ENCODE results near the gene MATN1.
"Not testable (repeated sequence)": the region's sequence is repeated elsewhere in the genome, so short reads cannot be mapped to it uniquely, and the experiment has no call there.

Gene MATN1, protein sequence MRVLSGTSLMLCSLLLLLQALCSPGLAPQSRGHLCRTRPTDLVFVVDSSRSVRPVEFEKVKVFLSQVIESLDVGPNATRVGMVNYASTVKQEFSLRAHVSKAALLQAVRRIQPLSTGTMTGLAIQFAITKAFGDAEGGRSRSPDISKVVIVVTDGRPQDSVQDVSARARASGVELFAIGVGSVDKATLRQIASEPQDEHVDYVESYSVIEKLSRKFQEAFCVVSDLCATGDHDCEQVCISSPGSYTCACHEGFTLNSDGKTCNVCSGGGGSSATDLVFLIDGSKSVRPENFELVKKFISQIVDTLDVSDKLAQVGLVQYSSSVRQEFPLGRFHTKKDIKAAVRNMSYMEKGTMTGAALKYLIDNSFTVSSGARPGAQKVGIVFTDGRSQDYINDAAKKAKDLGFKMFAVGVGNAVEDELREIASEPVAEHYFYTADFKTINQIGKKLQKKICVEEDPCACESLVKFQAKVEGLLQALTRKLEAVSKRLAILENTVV

DNA sequence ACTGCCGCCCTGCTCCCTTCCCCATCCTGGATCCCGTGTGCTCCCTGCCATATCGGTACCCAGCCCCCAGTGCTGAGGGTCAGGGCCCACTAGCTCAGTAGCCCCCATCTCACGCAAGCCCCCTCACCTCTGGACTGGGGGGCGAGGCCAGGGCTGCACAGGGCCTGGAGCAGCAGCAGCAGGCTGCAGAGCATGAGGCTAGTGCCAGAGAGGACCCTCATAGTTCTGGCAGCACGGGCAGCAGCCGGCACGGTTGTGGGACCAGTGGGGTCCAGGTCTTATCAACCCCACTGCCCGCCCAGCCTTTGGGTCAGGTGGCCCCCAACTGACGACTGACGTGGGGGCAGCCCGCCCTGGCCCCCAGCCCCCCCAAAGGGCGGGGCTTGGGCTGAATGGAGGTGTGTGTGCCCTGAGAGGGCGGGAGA lies at the start of gene MATN1:
TSS of gene MATN1 (minus strand) at position 255 of the 425 bp plus-strand sequence. CDS start at position 221, 34 bp downstream.
- H3K27ac ChIP-seq, result no peak within 1 kb of the TSS

DNA sequence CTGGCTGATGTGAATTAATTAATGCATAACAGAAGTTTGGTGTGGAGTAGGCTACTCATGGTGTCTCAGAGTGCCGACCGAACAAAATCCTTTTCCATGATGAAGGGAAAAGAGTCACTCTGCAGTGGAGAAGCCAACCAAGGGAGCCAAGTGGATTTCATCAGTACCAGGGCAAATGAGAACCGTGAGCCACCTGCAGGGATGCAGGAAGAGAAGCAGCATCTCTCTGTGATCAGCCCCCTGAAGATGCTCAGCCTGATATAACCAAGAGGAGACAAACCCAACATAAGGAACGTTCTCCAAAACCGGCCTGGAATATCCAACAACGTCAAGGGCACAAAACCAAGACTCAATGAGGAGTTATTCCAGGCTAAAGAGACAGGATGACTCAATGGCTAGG lies 47.6 kb upstream of the MATN1 start:
- TF ChIP-seq, protein P1, sequence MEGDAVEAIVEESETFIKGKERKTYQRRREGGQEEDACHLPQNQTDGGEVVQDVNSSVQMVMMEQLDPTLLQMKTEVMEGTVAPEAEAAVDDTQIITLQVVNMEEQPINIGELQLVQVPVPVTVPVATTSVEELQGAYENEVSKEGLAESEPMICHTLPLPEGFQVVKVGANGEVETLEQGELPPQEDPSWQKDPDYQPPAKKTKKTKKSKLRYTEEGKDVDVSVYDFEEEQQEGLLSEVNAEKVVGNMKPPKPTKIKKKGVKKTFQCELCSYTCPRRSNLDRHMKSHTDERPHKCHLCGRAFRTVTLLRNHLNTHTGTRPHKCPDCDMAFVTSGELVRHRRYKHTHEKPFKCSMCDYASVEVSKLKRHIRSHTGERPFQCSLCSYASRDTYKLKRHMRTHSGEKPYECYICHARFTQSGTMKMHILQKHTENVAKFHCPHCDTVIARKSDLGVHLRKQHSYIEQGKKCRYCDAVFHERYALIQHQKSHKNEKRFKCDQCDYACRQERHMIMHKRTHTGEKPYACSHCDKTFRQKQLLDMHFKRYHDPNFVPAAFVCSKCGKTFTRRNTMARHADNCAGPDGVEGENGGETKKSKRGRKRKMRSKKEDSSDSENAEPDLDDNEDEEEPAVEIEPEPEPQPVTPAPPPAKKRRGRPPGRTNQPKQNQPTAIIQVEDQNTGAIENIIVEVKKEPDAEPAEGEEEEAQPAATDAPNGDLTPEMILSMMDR (IDR thresholded peaks at IDR 0.05), result no peak
- no peak for TF ChIP-seq ZFX (IDR thresholded peaks at IDR 0.05; ENCODE audit: borderline replicate concordance)
- no peak overlapping the region for H3K27ac ChIP-seq

More for the DNA sequence above, at the start of gene MATN1:
- TF ChIP-seq ZFX (IDR thresholded peaks at IDR 0.05; ENCODE audit: borderline replicate concordance), result no peak
- TF ChIP-seq, protein P1 (IDR thresholded peaks at IDR 0.05), result no peak

DNA sequence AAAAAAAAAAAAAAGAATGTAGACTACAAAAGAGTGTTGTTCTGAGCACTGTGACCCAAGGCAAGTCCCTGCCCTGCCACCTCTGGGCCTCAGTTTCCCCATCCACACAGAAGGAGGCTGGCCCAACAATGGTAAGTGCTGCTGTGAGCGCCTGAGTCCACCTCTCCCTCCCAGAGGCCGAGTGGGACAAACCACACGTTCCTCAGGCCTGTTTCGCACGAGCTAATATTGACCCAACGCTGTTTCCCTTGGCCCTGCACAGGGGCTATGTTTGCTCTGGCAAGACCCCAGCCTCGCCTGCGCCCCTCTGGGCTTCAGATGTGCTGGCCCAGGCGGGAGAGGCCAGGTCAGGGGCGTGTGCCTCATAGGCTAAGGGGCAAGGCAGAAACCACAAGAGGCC lies 46.8 kb upstream of the MATN1 start:
- no peak overlapping the region for H3K27ac ChIP-seq
- no peak for TF ChIP-seq ZFX (IDR thresholded peaks at IDR 0.05; ENCODE audit: borderline replicate concordance)
- TF ChIP-seq, protein P1 (IDR thresholded peaks at IDR 0.05), result no peak

DNA sequence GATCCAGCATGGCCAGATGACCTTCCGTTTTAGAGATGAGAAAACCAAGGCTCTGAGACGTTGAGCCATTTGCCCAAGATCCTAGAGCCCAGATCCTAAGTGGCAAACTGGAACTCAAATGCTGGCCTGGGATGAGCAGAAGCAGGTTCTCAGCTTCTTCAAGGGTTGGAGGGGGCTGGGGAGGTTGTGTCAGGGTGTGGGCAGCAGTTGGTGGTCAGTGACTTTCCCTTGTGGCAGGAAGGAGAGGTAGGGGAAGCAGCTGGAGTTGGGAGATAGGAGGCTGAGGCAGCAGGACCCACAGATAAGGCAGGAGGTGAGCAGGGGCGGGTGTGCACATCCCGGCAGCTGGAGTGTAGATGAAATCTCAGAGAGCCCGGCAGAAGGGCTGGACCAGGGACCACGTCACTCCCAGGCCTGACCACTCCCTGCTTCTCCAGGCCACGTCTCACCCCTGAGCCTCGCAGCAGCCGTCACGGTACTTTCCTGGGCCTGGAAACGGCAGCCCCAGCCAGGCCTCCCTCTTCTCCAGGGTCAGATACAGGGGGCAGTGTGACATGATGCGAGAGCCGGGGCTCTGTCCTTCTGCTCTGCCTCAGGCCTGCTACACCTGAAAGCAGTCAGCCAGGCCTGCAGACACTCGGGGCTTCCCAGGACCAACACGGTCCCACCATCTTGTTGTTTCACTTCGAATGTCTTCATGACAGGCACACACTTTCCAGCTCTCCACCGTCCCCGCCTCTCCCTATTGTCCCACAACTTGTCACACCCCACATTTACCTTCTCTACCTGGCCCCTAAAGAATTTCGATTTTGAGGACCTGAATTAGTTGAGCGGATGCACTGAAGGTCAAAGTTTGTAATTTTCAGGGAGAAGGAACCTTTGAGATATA lies 45.7 kb upstream of the MATN1 start:
- no peak overlapping the region for H3K27ac ChIP-seq
- TF ChIP-seq, protein P1 (IDR thresholded peaks at IDR 0.05), result no peak
- TF ChIP-seq ZFX (IDR thresholded peaks at IDR 0.05; ENCODE audit: borderline replicate concordance), result no peak

DNA sequence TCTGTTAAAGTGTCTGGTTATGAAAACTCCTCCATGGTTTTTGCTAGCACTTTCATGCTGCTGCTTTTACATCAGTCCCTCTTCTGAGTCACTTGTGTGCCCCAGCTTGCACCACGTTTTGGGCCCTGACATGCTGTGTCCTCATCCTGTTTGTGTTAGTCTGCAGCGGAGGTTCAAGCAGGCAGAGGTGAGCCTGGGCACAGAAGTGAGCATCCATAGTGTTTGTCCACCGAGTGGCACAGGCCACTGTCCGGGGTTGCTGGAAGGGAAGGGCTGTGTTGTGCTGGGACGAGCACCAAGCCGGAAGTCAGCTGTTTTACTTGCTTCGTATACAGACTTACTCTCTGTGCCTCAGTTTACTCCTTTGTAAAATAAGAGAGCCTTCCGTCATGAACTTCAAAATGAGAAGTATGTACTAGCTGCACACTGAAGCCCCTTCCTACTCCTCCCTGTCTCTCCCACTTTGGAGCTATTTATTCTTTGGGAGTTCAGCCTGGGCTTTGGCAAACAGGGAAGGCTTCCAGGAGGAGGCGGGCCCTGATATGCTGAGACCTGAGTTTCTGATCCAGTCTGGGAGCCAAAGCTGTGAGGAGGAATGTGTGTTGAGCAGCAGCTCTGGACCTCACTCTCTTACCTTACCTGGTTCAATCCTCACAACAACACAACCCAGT lies 44.9 kb upstream of the MATN1 start:
- H3K27ac ChIP-seq, result no peak overlapping the region
- TF ChIP-seq, protein P1 (IDR thresholded peaks at IDR 0.05), result no peak
- no peak for TF ChIP-seq ZFX (IDR thresholded peaks at IDR 0.05; ENCODE audit: borderline replicate concordance)

DNA sequence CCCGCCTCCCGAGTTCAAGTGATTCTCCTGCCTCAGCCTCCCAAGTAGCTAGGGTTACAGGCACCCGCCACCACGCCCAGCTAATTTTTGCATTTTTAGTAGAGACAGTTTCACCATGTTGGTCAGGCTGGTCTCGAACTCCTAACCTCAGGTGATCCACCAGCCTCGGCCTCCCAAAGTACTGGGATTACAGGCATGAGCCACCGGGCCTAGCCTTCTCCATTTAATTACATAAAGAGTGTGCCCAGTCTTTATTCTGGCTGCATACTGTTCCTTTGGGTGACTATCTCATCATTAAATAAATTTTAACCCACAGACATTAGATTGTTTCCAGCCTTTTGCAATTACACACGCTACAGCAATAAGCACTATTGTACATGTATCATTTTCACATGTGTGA lies 43.6 kb upstream of the MATN1 start:
- not testable (repeated sequence) for H3K27ac ChIP-seq

All from 22Rv1 (cell line).